NB4 (cell line): ENCODE measurements around the gene SDF2L1.
A peak's percentile ranks its signal among the peaks of the same experiment; 100 is the strongest.

Experiments used
- DNase-seq: peaks from one replicate; pipeline ENCODE4 v3.0.0; 2010; ENCODE audit warnings: low read depth
- H3K4me3 ChIP-seq: one replicate; pipeline ENCODE4 v1.5.1; 2011; ENCODE audit warnings: mild to moderate bottlenecking, low read depth, low read length, moderate library complexity
- CTCF ChIP-seq: IDR thresholded peaks from one replicate; pipeline ENCODE4 v1.5.1; 2012; ENCODE audit warnings: low read depth, low read length
- MAX ChIP-seq: IDR thresholded peaks from 2 replicates; pipeline ENCODE4 v1.6.1; 2011; ENCODE audit warnings: low read depth, low read length
- MYC ChIP-seq: IDR thresholded peaks from 2 replicates; pipeline ENCODE4 v1.6.1; 2011; ENCODE audit warnings: low read depth, low read length
- POLR2A ChIP-seq: IDR thresholded peaks from 2 replicates; pipeline ENCODE4 v1.6.1; 2011; ENCODE audit warnings: mild to moderate bottlenecking; ENCODE audit not compliant: insufficient read length; ENCODE audit errors: extremely low read depth

Gene SDF2L1

DNA sequence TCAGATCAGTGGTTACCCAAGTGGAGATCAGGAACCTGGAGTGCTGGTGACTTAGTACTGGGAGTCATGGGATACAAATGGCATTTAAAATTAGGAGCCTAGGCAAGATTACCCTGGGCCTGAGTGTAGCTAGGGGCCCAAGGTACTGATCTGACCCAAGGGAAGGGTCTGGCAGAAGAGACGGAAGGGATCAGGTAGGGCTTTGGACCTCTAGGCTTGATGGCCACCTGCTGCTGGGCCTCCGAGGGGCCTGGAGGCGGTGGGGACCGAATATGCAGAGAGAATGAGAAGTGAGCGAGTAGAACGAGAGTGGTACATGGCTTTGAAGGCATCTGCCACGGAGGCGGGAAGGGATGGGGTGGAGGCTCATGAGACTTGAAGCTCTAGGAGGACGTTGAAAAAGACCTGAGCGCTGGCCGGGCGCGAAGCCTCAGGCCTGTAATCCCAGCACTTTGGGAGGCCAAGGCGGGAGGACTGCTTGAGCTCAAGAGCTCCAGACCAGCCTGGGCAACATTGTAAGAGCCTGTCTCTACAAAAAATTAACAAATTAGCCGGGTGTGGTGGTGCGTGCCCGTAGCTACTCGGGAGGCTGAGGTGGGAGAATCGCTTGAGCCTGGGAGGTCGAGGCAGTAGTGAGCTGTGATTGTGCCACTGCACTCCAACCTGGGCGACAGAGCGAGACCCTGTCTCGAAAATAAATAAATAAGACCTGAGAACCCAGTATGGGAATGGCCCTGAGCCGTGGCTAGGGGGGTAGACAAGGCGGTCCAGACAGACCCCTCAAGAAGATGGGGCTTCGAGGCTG, 23.1 kb downstream of the SDF2L1 start:
- TF ChIP-seq MAX (no peak), CTCF (no peak), POLR2A (no peak), MYC (no peak)
- no peak for DNase-seq
- peak overlapping the region; percentile 91 for H3K4me3 ChIP-seq

DNA sequence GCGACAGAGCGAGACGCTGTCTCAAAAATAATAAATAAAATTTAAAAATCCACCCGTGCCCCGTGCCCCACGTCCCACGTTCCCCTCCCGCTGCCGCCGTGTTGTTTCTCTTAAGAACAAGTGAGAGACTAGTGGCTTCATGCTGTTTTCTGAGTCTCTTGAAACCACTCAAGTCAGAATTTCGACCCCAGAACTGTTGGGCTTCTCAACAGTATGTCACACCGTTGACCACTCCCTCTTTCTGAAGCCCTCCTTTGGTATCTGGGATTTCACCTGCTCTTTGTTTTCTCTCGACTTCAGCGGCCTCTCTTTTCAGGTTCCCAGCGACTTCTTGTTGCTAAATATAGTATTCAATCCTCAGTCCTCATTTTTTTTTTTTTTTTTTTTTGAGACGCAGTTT, 24.7 kb downstream of the SDF2L1 start:
- peak overlapping the region; percentile 91 for H3K4me3 ChIP-seq
- TF ChIP-seq MAX (no peak), MYC (no peak), CTCF (no peak), POLR2A (no peak)

GRCh38 chr22:21669026-21669425, 26.9 kb downstream of the SDF2L1 start:
- TF ChIP-seq MYC (no peak), CTCF (no peak)
- H3K4me3 ChIP-seq: no peak overlapping the region
- no peak for DNase-seq

More for the DNA sequence above, 24.7 kb downstream of the SDF2L1 start:
- DNase-seq: no peak

- no peak for DNase-seq
- H3K4me3 ChIP-seq: no peak overlapping the region
- TF ChIP-seq POLR2A (no peak), MYC (no peak), CTCF (no peak), MAX (no peak)
Observed at GRCh38 chr22:21672107-21672629, 30.1 kb downstream of the SDF2L1 start.

GRCh38 chr22:21673534-21674321, 31.6 kb downstream of the SDF2L1 start:
- no peak for TF ChIP-seq CTCF
- TF ChIP-seq POLR2A: no peak
- no peak for TF ChIP-seq MAX
- TF ChIP-seq MYC: no peak
- no peak for DNase-seq
- H3K4me3 ChIP-seq: no peak overlapping the region
